HG03159 (cell line): ENCODE data around the gene MAN1B1.
"Not testable (repeated sequence)": the region's sequence is repeated elsewhere in the genome, so short reads cannot be mapped to it uniquely, and the experiment has no call there.

ENCODE experiments used
- ATAC-seq: cut with Tn5 transposase; IDR thresholded peaks from one replicate; pipeline ENCODE4 v1.9.1; 2021; ENCODE audit warnings: mild to moderate bottlenecking, moderate library complexity; ENCODE audit not compliant: unreplicated experiment

The MAN1B1 gene

DNA sequence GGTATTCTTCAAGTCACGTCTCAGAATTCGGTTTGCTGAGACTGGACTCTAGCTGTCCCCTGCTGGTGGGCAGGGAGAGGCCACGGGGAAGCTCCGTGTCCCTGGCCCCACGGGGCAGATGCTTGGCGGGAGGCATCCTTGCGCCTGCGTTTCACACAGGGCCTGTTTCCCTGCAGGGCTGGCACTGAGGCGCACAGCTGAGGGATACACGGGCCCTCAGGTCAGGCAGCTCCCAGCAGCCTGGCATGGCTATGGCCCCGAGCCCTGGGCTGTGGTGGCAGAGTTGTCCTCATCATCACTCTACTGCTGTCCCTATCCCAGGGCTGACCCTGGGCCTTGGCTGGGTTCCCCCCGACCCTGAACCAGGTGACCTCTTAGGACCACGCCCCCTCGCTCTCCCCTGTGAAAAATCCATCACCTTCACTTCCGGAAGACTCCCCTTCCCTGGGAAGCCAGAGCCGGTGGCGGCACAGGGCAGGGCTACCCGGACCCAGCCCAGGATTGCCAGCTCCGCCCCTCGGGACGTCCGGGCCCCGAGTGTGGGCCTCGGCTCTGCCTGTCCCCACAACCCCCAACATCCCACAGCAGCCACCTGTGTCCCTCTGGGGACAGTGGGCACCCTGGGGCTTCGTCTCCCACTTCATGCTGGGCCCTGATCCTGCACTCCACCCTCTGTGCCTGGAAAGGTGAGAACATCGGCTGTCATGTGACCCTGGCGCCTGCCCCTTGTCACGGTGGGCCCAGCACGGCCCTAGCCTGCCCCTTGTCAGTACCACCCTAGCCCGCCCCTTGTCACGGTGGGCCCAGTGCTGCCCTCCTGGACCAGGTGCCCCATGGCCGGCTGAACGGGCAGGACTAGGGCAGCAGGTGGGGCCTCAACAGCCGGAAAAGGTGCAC lies 22.7 kb downstream of the MAN1B1 start:
- no peak for ATAC-seq

DNA sequence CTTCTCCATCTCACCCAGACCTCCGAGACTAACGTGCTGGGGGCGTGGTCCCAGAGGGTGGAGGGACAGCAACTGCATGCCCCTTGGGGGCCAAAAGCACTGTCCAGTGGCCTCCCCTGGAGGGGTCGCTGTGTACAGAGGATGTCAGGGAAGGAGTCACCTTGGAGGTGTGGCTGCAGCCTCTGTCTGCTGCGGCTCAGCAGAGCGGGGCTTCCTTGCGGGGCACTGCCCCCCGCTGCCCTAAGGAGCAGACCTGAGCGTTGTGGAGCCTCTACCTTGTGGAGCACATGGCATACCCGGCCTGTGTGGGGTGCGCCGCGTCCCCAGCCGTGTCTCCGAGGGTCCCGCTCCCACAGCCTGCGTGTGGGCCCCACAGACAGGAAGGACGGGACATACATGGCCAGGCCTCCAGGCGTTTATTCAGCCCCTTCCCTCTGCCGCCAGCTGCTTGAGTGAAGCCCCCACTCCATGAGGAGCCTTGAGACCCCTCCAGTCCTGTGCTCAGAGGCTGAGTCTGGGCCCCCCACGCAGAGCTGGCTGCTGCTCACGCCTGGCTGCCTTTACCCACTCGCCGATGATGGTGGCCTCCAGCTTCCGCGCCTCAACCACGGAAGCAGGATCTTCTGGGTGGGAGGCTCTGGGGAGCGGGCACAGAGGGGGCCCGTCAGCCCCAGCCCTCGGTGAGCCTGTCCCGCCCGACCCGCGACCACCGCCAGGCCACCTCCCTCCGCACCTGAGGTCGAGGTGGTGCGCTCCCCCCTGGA lies 23.5 kb downstream of the MAN1B1 start:
- no peak for ATAC-seq

DNA sequence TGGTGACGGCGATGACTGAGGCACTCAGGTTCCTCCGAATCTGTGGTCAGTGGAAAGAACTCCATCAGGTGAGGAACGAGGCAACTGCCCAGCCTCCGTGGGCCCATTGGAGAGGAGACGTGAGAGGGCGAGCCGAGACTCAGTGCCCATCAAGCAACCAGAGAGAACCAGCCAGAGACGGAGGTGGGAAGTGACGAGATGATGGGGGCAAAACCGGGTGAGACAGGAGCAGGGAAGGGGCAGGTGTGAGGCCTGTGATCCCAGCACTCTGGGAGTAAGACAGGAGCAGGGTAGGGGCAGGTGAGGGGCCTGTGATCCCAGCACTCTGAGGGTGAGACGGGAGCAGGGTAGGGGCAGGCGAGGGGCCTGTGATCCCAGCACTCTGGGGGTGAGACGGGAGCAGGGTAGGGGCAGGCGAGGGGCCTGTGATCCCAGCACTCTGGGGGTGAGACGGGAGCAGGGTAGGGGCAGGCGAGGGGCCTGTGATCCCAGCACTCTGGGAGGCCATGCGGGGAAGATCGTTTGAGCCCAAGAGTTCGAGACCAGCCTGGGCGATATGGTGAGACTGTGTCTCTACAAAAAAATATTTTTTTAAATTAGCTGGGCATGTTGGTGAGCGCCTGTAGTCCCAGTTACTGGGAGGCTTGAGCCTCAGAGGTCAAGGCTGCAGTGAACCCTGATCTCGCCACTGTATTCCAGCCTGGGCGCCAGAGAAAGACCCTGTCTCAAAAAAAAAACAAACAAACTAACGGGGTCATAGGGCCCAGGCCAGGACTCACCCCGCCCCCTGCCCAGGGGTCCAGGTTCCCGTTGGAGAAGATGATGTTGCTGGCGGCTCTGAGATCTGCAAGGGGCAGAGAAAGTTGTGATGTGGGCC lies 24.4 kb downstream of the MAN1B1 start:
- no peak for ATAC-seq

DNA sequence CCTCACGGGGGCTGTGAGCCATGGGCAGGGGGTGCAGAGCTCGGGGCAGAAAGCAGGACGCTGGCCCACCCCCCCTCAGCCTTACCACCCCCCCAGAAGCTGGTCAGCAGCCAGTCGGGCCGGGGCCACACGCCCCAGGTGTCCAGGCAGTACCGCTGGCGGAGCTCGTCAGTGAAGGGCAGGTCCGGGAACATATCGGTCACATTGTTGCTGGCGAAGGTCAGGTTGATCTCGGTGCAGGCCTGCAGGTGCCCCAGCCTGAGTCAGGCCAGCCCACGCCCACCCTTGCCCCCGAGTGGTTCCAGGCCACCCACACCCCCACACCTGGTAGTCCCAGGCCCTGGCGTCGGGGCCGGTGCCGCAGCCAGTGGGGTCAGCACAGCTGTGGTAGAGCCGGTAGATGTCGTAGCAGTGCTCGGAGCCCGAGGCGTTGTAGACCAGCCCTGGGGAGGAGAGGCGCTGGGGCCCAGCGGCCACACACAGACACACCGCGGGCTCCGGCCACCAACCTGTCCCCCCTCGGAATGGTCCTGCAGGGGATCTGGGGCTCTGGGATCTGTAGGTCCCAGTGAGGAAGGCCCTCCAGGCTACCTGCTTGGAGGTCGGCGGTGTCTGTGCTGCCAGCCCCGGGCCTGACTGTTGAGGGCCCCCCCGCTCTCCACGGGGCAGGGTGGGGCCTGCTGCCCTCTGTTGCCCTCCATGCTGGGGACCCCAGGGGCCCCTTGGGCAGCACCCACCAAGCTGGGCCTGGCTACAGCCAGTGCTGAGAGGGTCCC lies 25.2 kb downstream of the MAN1B1 start:
- no peak for ATAC-seq

DNA sequence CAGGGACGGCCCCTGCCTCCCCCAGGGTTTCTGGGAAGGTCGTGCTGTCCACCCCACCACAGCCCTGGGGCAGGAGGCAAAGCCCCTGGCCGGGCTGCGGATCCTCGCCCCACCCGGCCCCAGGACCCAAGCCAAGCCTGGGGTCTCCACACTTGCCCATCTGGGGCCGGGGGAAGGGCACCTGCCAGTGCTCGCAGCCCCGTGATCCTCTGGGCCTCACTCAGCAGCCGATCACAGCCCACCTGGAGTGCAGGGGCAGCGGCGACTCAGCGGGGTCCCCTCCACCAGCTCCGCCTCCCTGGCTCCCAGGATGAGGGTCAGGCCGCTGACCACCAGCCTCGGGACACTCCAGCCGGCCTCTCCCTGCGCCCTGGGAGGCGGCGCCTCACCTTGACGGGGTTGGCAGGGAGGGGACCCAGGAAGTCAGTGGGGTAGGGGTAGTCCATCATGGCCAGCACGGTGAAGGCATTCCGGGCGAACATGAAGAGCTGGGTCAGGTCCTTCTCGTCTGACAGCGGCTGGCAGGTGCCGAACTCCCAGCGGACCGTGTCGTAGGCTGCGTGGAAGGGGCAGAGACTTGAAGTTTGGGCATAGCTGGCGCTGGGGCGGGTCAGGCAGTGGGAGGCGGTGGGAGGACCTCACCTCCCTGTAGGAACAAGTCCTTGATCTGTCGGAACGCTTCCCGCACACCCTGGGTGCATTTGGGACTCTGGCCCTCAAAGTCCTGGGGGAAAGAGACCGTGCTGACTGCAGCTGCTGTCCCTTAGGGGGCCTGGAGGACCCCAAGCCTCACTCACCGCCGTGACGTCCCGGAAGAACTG lies 26.0 kb downstream of the MAN1B1 start:
- no peak for ATAC-seq

DNA sequence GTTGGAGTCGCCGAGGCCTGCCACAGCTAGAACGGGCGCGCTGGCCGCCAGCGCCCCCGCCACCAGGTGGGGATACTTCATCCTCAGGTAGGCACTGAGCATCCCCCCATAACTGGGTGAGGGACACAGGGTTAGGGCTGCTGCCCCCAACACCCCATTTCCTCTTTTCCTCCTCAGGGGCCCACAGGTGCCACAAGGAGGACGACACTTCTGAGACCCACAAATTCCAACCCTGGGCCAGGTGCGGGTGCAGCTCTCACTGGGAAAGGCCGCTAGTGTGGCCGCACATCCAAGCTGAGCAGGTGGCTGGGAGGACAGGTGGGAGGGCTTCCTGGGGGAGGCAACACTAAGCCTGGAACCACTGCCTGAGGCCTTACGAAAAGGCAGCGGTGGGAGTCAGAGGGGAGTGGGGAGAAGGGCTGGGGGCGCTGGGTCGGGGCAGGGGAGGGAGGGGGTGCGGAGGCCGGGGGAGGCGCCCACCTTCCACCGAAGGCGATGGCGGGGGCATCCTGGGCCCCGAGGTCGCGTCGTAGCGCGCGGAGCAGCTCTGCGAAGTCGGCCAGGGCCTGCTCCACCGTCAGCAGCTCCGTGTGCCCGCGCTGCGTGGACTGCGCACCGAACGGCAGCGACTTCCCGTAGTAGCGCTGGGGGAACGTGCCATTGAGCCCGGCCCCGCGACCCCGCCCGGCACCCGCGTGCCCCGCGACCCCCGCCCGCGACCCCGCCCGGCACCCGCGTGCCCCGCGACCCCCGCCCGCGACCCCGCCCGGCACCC lies 26.8 kb downstream of the MAN1B1 start:
- no peak for ATAC-seq

DNA sequence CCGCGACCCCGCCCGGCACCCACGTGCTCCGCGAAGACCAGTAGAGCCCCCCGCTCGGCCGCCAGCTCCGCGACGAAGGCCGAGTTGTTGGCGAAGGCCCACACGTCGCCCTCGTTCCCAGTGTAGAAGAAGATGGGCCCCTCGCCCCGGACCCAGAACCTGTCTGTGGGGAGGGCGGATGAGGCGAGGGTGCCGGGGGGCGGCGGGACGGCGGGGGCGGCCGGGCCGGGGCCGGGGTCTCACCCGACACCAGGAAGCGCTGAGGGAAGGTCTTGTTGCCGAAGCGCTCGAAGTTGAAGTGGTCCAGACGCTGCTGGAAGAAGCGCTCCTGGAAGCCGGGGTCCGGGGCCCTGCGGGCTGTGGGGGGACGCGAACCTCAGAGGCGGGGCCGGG lies 27.4 kb downstream of the MAN1B1 start:
- ATAC-seq = peak; percentile 12

DNA sequence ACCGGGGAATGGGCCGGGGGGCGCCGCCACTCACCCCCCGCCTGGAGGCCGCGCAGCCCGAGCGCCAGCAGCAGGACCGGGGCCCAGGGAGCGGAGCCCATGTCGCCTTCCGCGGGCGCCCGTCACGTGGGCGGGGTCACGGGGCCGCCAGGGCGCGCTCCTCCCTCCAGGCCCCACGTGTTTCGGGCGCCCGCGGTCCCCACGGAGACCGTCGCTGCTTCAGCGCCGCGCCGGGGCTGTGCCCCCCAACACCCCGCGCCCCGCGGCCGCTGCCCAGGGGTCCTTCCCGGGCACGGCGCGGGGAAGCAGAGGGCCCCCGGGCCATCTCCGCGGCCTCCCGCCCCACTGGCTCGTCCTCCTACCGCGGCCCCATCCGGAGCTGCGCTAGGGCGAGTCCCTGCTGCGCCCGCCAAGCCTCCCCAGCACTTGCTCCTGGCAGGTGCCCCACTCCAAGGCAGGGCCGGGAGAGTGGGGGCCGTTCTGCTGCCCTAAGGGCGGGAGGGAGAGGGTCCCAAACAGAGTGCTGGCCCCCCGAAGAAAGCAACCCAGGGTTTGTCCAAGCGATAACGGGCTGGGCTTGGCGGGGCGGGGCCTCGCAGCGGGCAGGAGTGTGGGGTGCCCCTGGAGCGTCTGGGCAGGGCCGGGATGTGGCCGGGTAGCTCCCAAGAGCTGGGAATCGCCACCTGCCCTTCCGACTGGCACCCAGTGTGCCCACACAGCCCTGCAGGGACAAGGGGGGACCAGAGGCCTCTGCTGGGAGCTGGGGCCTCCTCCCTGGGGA lies 28.0 kb downstream of the MAN1B1 start, which contains the start of gene DPP7:
TSS of gene DPP7 (minus strand) at position 121 of the 781 bp plus-strand sequence. CDS start at position 101, 20 bp downstream.
- ATAC-seq = peak; percentile 64

DNA sequence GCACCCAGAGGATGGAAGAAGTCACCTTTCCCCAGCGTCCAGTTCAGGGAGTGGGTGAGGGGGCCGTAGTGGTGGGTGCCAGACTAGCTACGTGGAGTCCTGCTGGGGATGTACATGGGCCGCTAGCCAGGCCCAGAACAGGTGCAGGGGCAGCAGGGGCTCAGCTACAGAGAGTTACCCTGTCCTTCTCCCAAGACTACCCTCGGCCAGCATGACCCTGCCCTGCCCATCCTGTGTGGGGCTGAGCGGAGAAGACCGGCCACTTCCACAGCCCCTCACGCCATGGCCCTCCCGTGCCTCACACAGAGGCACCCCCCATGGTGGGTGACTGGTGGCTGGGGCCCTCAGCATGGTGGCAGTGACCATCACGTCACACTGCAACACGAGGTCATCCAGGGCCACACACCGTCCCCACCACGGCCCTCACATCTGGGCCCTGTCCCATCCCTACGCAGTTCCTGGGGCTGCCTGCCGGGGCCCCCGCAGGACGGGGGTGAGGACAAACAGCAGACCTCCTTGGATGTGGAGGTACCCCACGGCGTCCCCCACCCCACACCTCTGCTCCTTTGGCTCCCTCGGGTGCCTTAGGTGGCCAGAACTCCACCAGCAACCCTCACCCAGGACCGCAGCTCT lies 28.7 kb downstream of the MAN1B1 start:
- no peak for ATAC-seq

DNA sequence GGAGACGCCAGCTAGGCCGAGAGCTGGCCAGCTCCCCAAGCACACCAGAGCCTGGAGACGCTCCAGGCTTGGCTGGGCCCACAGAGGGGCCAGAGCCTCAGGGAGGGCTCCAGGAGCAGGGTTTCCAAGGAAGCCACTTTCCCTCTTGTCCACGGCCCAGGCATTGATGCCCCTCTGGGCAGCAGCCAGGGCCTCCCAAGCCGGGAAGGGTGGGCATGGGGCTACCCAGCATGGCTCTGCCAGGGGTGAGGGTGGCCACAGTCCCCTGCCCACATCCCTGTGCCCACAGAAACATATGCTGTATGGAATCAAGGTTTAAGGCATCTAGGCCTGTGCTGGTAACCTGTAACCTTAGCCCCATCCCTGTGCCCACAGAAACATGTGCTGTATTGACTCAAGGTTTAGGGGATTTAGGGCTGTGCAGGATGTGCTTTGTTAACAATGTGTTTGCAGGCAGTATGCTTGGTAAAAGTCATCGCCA lies 29.3 kb downstream of the MAN1B1 start:
- no peak for ATAC-seq

DNA sequence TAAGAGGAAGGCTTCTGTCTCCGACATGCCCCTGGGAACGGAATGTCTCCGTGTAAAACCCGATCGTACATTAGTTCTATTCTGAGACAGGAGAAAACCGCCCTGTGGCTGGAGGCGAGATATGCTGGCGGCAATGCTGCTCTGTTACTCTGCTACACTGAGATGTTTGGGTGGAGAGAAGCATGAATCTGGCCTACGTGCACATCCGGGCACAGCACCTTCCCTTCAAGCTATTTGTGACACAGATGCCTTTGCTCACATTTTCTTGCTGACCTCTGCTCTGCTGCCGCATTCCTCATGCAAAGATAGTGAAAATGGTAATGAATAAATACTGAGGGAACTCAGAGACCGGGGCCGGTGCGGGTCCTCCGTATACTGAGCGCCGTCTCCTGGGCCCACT lies 29.9 kb downstream of the MAN1B1 start:
- no peak for ATAC-seq

DNA sequence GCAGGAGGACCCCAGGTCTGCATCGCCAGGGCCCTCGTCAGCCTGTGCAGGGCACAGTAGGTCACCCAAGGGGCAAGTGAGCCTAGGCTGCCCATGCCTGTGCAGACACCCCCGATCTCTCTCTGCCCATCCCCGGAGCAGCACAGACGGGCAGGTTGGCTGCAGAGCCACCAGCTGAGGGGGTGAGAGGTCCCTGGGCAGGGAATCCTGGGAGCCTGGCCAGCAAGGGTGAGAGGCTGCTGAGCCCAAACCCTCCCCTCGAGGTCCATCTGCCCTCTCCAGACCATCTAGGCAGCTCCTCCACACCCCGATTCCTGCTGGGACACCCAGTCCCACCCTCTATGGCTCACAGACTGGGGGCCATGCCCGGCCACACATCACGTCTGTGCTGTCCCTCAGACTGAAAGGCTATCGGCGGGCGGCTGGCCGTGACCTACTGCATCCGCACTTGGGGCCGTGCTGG lies 30.5 kb downstream of the MAN1B1 start:
- ATAC-seq = no peak

DNA sequence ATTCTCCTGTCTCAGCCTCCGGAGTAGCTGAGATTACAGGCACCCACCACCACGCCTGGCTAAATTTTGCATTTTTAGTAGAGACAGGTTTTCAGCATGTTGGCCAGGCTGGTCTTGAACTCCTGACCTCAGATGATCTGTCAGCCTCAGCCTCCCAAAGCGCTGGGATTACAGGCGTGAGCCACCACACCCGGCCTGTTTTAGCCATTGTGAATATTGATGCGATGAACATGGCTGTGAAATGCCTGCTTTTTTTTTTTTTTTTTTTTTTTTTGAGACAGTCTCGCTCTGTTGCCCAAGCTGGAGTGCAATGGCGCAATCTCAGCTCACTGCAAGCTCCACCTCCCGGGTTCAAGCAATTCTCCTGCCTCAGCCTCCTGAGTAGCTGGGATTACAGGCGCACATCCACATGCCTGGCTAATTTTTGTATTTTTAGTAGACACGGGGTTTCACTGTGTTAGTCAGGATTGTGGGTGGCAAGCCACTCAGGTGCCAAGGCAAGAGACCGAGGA lies 31.4 kb downstream of the MAN1B1 start:
- ATAC-seq = not testable (repeated sequence)

DNA sequence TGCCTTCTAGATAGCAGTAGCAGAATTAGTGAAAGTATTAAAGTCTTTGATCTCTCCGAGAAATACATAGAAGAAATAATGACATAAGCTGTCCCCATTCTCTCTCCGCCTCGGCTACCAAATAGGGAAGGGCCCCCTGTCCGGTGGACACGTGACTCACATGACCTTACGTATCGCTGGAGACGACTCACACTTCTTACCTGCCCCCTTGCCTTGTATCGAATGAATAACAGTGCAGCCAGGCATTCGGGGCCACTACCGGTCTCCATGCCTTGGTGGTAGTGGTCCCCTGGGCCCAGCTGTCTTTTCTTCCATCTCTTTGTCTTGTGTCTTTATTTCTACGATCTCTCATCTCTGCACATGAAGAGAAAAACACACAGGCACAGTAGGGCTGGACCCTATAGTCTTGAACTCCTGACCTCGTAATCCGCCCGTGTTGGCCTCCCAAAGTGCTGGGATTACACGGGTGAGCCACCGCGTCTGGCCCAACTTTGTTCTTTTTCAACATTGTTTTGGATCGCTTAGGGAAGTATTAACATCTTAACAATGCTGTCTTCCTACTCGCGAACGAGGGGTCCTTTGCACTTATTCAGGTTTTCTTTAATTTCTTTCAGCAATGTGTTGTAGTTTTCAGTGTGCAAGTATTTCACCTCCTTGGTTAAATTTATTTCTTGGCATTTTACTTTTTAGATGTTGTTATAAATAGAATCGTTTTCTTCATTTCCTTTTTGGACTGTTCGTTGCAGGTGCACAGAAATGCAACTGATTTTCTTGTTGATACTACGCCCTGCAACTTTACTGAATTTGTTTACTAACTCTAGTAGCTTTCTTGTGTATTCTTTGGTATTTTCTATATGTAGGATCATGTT lies 35.4 kb downstream of the MAN1B1 start:
- ATAC-seq = not testable (repeated sequence)

DNA sequence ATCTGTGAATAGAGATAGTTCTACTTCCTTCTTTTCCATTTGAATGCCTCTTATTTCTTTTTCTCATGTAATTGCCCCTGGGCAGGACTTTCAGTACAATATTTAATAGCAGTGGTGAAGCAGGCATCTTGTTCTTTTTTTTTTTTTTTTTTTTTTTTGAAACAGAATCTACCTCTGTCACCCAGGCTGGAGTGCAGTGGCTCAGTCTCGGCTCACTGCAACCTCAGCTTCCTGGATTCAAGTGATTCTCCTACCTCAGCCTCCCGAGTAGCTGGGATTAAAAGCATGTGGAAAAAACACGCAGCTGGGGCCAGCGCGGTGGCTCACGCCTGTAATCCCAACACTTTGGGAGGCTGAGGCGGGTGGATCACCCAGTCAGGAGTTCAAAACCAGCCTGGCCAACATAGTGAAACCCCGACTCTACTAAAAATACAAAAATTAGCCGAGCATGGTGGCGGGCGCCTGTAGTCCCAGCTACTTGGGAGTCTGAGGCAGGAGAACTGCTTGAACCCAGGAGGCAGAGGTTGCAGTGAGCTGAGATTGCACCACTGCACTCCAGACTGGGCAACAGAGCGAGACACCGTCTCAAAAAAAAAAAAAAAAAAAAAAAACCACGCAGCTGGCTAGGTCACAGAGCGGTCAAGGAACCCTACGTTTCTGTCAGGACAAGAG lies 36.1 kb downstream of the MAN1B1 start:
- ATAC-seq = not testable (repeated sequence)
